GM19328 (cell line): Measurements from ENCODE around the gene PTPN6.
A peak's percentile ranks its signal among the peaks of the same experiment; 100 is the strongest.

Experiments used
- ATAC-seq: cut with Tn5 transposase; IDR thresholded peaks from one replicate; pipeline ENCODE4 v1.9.1; 2021; ENCODE audit warnings: mild to moderate bottlenecking, moderate library complexity; ENCODE audit not compliant: unreplicated experiment

Gene PTPN6

GRCh38 chr12:6954316-6955107 lies 3.4 kb downstream of the PTPN6 start:
- ATAC-seq, result no peak

- ATAC-seq, result no peak
Observed at GRCh38 chr12:6955108-6956020, 4.2 kb downstream of the PTPN6 start.

- no peak for ATAC-seq
Observed at GRCh38 chr12:6956021-6956727, 5.0 kb downstream of the PTPN6 start.

GRCh38 chr12:6957151-6957701 lies 6.1 kb downstream of the PTPN6 start:
- no peak for ATAC-seq

- no peak for ATAC-seq
Observed at GRCh38 chr12:6957741-6958608, 6.8 kb downstream of the PTPN6 start.

DNA sequence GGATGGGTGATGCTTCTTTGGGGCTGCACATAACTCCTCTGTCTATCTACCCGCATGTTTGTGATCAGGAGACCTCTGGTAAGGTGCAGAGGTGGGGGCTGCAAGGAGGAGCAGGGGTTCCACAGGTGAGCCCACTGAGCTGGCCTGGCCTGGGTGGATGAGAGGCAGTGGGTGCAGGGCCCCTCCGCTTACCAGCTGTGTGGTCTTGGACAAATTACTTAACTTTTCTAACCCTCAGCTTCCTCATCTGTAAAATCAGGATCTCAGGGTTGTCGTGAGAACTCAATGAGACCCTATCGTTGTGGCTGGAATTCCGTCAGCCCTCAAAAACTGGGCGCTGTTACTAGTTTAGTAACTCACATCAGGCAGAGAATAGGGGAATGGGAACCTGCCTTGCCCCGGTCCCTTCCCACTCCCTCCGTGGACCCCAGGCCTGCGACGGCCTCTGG lies 7.5 kb downstream of the PTPN6 start:
- ATAC-seq, result no peak

GRCh38 chr12:6959058-6959804 lies 8.1 kb downstream of the PTPN6 start:
- ATAC-seq, result peak; percentile 43

- ATAC-seq, result no peak
Observed at GRCh38 chr12:6959805-6960592, 8.8 kb downstream of the PTPN6 start.

- ATAC-seq, result no peak
Observed at GRCh38 chr12:6960593-6961277, 9.6 kb downstream of the PTPN6 start.

- no peak for ATAC-seq
Observed at GRCh38 chr12:6961278-6961694, 10.1 kb downstream of the PTPN6 start.

DNA sequence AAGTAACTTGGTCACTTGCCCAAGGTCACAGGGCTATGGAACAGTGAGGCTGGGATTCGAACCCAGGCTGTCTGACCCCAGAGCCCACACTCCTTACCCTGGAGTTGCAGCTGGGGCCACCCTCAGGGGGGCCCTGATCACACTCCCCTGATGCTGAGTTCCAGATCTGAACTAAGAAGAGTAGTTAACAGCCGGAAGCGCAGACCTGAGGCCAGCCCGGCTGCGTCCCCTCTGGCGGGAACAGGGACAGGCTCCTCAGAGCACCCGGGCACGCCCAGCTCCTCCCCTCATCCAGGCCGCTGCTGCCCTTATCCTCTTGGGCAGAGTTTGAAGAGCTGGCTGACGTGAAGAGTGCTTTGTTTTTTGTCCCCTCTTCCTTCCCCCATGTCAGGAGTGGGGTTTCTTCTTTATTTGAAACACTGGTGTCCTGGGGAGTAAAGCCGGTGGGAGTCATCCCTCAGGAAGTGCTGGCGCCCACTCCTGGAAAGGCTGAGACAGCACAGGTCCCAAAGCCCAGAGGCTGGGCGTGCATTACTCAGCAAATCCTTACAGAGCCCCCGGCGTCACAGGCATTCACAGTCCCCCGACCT lies 10.6 kb downstream of the PTPN6 start:
- ATAC-seq, result no peak

GRCh38 chr12:6962285-6963015 lies 11.3 kb downstream of the PTPN6 start:
- ATAC-seq, result no peak

DNA sequence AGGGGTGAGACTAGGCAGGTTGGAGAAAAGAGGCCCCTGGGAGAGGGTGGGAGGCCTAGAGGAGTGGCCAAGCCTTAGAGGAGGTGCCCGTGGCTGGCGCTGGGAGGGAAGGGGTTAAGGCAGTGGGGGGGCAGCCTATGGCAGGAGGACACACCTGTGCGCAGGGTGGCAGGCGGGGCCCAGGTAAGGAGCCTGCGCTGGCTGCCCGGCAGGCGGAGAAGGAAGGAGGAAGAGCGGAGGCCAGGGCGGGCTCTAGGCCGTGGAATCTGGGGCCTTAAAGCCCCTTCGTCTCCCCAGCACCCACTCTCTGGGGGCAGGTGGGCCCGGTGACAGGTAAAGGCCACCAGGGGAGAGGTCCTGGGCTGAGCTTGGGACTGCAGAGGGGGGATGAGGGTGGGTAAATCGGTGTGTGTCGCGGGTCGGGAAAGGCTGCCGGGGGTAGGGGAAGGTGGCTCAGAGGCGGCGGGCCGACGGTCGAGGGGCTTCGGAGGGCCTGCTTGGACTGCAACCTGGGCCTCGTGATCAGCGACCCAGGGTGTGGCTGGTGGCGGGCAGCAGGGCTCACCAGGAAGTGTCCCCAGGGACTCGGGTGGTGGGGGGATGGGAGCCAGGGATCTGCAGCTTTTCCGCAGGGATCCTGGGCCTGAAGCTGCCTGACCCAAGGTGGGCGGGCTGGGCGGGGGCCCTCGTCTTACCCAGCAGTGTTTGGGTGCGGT lies 12.0 kb downstream of the PTPN6 start:
- no peak for ATAC-seq

DNA sequence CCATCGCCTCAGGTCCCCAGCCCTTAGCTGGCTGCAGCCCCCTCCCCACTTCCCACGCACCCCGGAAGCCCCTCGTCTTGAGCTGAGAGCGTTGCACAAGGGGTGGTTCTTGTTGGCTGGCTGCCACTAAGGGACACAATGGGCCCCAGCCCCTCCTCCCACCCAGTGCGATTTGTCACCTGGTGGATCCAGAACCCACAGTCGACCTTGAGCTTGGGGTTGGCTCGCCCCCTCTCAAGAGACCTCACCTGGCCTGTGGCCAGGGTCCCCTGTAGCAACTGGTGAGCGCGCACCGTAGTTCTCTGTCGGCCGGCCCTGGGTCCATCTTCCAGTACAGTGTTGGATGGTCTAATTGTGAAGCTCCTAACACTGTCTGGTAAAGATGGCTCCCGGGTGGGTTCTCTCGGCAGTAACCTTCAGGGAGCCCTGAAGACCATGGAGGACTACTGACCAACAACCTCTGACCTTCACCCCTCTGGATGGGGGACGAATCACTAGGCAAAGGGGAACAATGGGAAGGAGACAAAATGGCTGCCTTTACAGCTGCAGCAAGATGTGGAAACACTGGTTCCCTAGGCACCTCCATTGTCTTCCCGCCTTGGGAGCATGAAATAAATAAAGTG lies 12.7 kb downstream of the PTPN6 start:
- ATAC-seq, result no peak

DNA sequence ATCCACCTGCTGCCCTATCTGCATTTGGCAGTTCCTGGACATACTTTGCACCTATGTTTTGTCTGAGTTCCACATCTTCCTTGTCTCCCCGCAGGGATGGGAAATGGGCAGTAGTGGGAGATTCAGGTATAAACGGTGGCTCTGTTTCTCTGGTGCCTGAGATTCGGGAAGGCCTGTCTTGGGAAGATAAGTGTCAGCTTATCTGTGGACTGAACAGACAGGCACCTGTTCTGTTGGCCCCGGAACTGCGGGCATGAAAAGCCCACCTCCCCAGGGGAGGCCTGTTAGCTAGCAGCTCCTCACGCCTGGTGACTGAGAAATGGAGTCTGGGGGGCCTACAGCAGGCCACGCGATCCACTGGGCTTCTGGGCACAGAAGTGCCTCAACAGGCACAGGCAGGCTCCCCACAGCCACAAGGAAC lies 13.5 kb downstream of the PTPN6 start:
- ATAC-seq, result no peak
